SK-N-MC (cell line): Measurements from ENCODE around the gene CLDN10.

Source experiments
- EZH2 ChIP-seq: fragments of 200-600 bp; sonication (generic); IDR thresholded peaks from one replicate; pipeline ENCODE4 v1.6.1; 2017; ENCODE audit warnings: antibody characterized with exemption
- POLR2AphosphoS5 ChIP-seq: IDR thresholded peaks from 2 replicates; pipeline ENCODE4 v1.6.1; 2012; ENCODE audit warnings: mild to moderate bottlenecking, low read depth, low read length, borderline replicate concordance

DNA sequence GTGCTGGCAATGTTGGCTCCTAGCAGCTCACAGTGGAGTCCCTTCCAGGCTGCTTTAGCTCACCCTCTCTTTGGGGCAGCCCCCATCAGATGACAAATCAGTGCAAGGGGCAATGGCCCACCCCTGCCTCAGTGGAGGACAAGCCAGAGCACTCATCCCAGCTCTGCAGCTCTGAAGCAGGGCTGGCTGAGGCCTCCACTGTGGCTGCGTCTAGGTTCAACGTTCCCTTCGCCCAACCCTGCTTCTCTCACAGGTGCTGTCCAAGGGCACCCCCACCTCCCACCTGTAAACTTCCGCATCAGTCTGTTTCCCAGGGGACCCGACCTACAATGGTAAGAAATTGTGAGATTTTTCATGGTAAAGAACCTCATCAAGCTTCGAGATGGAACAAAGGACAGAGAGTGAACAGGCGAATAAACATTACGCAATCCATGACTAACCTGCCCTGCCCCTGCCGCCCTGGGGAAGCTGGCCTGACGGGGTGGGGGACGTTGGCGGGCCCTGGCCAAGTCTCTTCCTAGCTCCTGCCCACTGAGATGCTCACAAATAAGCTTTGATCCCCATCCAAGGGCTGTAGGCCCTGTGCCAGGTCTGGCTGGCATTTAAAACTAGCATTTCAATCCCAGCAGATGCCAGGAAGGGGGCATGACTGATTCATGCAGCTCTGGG is 51.5 kb downstream of the CLDN10 start:
- TF ChIP-seq POLR2AphosphoS5 (no peak), EZH2 (no peak)
